Mammary epithelial cell (primary cell): ENCODE data around the gene BAIAP3.

Experiments used
- EZH2 ChIP-seq: IDR thresholded peaks from 2 replicates; pipeline ENCODE4 v1.6.1; 2012; ENCODE audit warnings: low read length, inconsistent platforms, borderline replicate concordance
- TF ChIP-seq, protein P1 (sequence below), 2 donors: IDR thresholded peaks in 1 of 2; conservative IDR thresholded peaks in 1 of 2; 2 replicates each; pipeline ENCODE4 v1.5.1; 2011 to 2012; ENCODE audit warnings: inconsistent platforms in 2 of 2, low read length in 2 of 2, mild to moderate bottlenecking in 2 of 2, control low read depth in 1 of 2, low read depth in 1 of 2; ENCODE audit not compliant: insufficient read depth in 1 of 2; ENCODE audit errors: extremely low read depth in 1 of 2

- TF ChIP-seq, protein P1, sequence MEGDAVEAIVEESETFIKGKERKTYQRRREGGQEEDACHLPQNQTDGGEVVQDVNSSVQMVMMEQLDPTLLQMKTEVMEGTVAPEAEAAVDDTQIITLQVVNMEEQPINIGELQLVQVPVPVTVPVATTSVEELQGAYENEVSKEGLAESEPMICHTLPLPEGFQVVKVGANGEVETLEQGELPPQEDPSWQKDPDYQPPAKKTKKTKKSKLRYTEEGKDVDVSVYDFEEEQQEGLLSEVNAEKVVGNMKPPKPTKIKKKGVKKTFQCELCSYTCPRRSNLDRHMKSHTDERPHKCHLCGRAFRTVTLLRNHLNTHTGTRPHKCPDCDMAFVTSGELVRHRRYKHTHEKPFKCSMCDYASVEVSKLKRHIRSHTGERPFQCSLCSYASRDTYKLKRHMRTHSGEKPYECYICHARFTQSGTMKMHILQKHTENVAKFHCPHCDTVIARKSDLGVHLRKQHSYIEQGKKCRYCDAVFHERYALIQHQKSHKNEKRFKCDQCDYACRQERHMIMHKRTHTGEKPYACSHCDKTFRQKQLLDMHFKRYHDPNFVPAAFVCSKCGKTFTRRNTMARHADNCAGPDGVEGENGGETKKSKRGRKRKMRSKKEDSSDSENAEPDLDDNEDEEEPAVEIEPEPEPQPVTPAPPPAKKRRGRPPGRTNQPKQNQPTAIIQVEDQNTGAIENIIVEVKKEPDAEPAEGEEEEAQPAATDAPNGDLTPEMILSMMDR (conservative IDR thresholded peaks at IDR 0.05 in 1 of 2, IDR thresholded peaks at IDR 0.05 in 1 of 2; ENCODE audit: extremely low read depth in 1 of 2, insufficient read depth in 1 of 2, low read depth in 1 of 2, low read length in 2 of 2): no peak
- TF ChIP-seq EZH2: no peak
These were observed 64.3 kb downstream of the BAIAP3 start for GRCh38 chr16:1397779-1398178.
